IPS-18c (cell line): ENCODE data around the gene OR6X1.
"Not testable (repeated sequence)": the region's sequence is repeated elsewhere in the genome, so short reads cannot be mapped to it uniquely, and the experiment has no call there.

Experiments
- H3K4me3 ChIP-seq: 2 replicates; pipeline ENCODE4 v1.7.0; 2013; ENCODE audit warnings: low read depth, mild to moderate bottlenecking, low read length, moderate library complexity; ENCODE audit not compliant: insufficient read depth
- H3K9me3 ChIP-seq: one replicate; pipeline ENCODE4 v1.6.1; 2013; ENCODE audit warnings: mild to moderate bottlenecking, low read length, moderate library complexity; ENCODE audit not compliant: control insufficient read depth, insufficient read depth

The OR6X1 gene

DNA sequence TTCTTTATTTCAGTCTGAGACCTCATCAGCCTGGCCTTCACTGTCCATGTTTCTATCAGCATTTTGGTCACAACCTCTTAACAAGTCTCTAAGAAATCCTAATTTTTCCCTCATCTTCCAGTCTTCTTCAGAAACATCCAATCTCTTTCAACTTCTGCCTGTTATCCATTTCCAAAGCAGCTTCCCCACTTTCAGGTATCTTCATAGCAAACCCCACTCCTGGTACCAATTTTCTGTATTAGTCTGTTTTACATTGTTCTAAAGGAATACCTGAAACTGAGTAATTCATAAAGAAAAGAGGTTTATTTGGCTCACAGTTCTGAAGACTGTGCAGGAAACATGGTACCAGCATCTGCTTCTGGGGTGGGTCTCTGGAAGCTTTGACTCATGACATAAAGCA lies 8.1 kb upstream of the OR6X1 start:
- Histone ChIP-seq H3K4me3 (no peak overlapping the region), H3K9me3 (peaks cover 11% of the 10 kb centered on the region)

- Histone ChIP-seq H3K4me3 (no peak overlapping the region), H3K9me3 (peaks cover 11% of the 10 kb centered on the region)
These were observed 6.6 kb upstream of the OR6X1 start for GRCh38 chr11:123760894-123761293.

DNA sequence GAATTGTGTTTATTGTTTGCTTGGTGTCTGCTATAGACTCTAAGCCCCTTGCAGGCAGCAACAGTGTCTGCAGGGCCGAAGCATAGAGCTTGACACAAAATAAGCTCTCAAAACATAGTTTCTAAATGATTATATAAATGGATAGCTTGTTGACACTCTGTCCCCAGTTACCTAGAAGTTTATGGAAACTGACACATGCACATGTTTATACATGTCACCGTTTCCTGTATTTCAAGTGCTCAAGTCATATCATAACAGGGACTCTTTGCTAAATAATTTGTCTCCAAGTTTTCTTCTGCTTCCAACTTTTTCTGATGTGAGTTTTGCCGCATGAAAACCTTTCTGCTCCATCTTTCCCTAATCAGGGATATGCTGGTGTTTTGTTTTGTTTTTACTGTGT lies 3.7 kb upstream of the OR6X1 start:
- H3K9me3 ChIP-seq = peaks cover 11% of the 10 kb centered on the region
- no peak overlapping the region for H3K4me3 ChIP-seq

DNA sequence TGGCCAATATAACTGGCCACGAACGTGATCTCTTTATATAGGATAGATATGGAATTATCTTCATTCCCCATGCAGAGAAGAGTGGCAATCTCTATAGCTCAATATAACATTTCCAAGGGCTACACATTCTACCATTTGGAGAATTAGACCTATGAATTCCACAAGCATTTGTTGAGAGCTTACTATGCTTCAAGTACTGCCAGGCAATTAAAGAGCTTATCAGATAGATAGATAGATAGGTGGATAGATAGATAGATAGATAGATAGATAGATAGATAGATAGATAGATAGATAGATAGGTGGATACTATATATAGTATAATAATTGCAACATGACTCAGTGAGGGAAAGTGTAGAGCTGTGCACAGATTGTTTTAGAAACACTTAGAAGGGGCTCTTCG lies 1.5 kb upstream of the OR6X1 start:
- Histone ChIP-seq H3K9me3 (no peaks in the 10 kb centered on the region), H3K4me3 (no peak overlapping the region)

- Histone ChIP-seq H3K4me3 (no peak overlapping the region), H3K9me3 (no peaks in the 10 kb centered on the region)
These were observed 1.0 kb upstream of the OR6X1 start for GRCh38 chr11:123755344-123755743.

DNA sequence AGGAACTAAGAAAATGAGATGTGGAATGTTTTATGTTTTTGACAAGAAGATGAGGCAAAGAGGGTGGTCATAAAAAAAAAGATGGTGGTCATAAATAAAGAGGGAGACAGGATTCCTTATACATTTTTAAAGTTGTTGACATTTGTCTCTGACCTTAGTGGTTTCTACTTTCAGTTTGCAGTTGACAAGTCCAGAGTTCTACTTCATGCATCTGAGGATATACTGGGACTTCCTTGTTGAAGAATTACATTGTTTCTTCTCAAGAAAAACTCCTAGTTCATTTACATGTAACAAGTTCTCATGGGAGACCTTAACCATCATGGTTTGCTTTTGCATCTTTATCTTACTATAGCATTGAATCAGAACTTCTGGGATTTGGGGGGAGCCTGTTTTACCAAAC lies 1.2 kb downstream of the OR6X1 start:
- no peak overlapping the region for H3K4me3 ChIP-seq
- H3K9me3 ChIP-seq = no peaks in the 10 kb centered on the region

DNA sequence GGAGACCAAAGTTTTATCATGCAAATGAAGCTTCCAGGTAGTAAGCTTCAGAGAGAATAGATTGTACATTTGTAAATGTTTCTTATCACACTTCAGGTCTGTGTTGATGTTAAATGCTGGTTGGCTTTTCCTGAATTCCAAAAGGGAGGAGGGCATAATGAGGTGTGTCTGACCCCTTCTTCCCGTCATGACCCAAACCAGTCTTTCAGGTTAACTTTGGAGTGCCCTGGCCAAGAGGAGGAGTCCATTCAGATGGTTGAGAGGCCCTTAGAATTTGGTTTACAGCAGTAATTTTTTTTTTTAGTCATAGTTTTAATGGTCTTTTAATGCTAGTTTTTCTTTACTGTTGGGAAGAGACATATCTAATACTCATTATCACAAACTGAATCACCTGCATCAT lies 2.5 kb downstream of the OR6X1 start:
- Histone ChIP-seq H3K4me3 (no peak overlapping the region), H3K9me3 (no peaks in the 10 kb centered on the region)

DNA sequence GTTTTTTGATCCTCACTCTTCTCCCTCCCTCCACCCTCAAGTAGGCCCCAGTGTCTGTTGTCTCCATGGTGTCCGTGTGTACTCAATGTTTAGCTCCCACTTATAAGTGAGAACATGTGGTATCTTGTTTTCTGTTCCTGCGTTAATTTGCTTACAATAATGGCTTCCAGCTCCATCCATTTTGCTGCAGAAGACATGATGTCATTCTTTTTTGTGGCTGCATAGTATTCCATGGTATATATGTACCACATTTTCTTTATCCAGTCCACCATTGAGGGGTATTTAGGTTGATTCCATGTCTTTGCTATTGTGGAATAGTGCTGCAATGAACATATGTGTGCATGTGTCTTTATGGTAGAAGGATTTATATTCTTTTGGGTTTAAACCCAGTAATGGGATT lies 6.0 kb downstream of the OR6X1 start:
- not testable (repeated sequence) for H3K9me3 ChIP-seq, H3K4me3 ChIP-seq

- Histone ChIP-seq H3K9me3 (no peaks in the 10 kb centered on the region), H3K4me3 (no peak overlapping the region)
These were observed 8.4 kb downstream of the OR6X1 start for GRCh38 chr11:123745764-123746451.

GRCh38 chr11:123742724-123743120 lies 11.6 kb downstream of the OR6X1 start:
- Histone ChIP-seq H3K9me3 (peaks cover 5% of the 10 kb centered on the region), H3K4me3 (peak overlapping the region; percentile 34; the same call in 1 of the 2 replicates)

DNA sequence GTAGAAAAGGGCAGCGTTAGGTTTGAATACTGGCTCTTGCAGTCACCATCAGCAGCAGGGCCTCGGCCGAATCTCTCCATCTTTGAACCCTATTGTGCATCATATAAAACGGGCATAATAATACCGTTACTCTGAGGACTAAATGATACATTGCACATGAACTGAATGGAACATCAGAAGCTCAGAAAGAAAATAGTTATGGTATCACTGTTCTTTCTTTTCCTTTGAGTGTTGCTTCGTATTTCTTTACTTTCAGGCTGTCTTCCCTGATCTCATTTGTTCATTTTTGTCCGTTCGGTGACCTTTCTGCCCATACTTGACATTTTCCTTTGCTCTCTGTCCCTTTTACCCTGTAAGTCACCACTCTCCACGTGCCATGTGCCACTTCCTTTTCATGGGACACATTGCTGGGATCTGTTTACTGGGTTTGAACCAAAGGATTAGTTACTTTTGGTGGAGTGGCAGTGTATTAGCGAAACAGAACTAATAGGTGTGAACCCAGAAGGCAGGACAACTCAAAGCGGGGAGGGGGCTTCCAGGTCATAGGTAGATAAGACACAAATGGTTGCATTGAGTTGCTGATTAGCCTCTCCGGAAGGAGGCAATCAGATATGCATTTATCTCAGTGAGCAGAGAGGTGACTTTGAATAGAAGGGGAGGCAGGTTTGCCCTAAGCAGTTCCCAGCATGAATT lies 12.1 kb downstream of the OR6X1 start:
- H3K4me3 ChIP-seq = peak overlapping the region; percentile 92
- peaks cover 5% of the 10 kb centered on the region for H3K9me3 ChIP-seq

DNA sequence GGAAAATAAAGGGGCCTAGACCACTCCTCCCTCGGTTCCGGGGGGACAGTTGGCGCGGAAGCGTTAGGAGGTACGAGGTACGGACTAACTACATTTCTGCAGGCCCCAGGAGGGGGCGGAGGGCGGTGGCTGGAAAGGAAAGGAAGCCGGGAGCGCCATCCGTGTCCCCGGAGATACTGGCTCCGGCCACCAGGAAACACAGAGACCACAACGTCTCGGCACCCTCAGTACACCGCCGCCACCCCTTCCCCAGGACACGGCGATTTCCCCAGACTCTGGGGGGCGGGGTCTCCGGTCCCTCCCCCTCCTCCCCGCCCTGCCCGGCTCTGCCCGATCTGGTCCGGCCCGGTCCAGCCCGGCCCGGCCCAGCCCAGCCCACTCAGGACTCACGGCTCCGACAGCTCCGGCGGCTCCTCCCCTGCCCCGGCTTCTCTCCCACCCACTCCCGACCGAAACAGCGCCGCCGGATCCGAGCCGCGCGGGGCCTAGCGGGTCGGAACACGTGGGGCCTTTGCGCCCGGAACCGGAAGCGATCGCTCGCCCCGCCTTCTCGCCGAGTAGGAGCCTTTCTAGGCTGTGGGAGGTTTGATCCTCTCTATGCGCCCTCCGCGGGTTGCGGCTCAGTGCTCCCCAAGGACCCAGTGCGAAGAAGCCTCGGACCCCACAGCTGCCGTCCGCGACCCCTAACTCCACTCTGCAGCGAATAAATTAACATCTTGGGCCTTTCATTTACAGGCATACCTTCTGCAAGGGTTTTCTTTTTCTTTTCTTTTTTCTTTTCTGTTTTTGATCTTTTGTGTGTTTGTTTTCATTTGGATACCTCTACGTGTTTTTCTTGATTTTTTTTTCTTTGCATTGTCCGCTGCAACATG lies 12.9 kb downstream of the OR6X1 start, which contains the start of gene ZNF202:
ZNF202 (minus strand) TSS at position 502 of the 872 bp plus-strand sequence. CDS start 10,772 bp downstream, outside the sequence.
- H3K9me3 ChIP-seq = peaks cover 5% of the 10 kb centered on the region

DNA sequence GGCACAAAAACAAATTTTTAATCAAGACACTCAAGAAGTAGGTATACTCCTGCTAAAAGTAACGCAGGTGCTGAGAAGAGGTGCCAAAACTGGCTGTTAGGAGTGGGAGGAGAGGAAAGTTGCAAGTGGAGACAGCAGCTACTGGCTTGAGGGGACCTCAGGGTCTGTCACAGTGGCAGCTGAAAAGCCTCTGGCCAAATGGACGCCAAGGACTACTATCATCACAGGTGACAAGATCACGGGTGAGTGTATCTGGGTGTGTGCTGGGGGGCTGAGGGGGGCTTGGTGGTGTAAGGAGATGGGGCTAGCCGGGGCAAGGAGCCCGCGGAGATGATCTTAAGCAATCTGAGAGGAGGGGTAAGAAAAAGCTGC lies 13.5 kb downstream of the OR6X1 start:
- H3K9me3 ChIP-seq = peaks cover 5% of the 10 kb centered on the region
- H3K4me3 ChIP-seq = peak overlapping the region; percentile 92

More for the DNA sequence above, 12.9 kb downstream of the OR6X1 start, which contains the start of gene ZNF202:
- peak within 1 kb of the TSS; percentile 92 for H3K4me3 ChIP-seq

GRCh38 chr11:123738374-123738773 lies 15.9 kb downstream of the OR6X1 start:
- no peak overlapping the region for H3K4me3 ChIP-seq

DNA sequence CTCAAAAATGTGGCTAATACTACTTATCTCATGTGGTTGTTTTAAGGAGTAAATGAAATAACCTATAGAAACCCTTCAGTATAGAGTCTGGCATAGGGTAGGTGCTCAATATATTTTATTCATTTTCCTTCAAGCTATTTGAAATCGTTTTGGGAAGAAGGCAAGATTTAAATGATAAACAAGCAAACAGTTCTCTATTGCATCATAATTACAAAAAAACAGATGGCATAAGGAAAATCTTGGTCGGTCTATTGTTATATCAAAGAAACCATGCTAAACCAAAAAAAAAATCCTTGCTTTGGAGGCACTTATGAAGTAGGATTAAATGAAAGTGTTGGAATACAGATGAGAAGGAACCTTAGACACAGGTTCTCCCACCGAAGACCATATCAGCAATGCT lies 17.5 kb downstream of the OR6X1 start:
- no peak overlapping the region for H3K4me3 ChIP-seq

More at GRCh38 chr11:123738374-123738773, 15.9 kb downstream of the OR6X1 start:
- H3K9me3 ChIP-seq = peaks cover 5% of the 10 kb centered on the region

DNA sequence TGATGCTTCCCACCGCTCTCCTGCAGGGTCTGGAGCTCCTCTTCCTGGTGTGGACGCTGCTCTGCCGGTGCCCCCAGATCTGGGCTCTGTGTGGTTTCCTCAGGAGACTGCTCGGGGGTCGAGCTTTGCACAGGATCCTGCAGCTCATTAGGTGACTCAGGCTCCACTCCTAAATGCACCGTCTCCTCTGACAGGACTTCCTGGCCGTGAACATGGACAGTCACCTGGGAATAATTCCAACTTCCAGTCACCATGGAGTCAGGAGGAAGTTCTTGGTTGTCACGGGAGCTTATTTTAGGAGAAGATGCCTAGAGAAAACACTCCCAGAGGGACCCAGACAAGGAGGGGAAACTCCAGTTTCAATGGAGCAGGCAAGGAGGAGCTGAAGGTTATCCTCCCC lies 24.7 kb downstream of the OR6X1 start:
- no peaks in the 10 kb centered on the region for H3K9me3 ChIP-seq
- no peak overlapping the region for H3K4me3 ChIP-seq

More for the DNA sequence above, 17.5 kb downstream of the OR6X1 start:
- H3K9me3 ChIP-seq = peaks cover 5% of the 10 kb centered on the region

- Histone ChIP-seq H3K4me3 (no peak overlapping the region), H3K9me3 (no peaks in the 10 kb centered on the region)
These were observed 28.2 kb downstream of the OR6X1 start for GRCh38 chr11:123725995-123726655.
